ENCODE measurements around the gene NUP205. TPM values are rescaled to one million over a fixed set of nuclear protein-coding genes. Genes with fewer than 3 reads are reported as not detected.

Gene NUP205
- total RNA-seq, 1 donor from 2014 or later, result 27.0 TPM

DNA sequence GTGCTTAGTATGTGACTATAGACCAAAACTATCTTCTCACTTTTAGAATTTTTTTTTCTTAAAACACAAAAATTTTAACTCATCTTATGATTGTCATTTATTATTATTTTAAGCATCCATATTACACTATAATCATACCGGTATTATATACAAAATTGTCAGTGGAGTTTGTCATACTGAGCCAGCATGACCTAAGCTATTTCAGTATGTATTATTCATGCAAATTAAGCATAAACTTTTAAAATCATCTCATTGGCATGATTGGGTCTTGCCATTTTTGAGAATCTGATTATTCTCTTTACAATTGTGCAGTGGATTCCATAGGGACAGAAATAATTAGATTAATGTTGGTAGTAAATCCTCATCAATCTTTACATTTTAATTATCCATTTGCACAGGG is 58.4 kb downstream of the NUP205 start:
- DNase-seq (ENCODE audit: low spot score), result no peak
- Mint-ChIP-seq H3K9me3 (ENCODE audit: low read depth) (no peaks in the 10 kb centered on the region), H3K4me3 (ENCODE audit: unreplicated experiment) (no peak overlapping the region), H3K27me3 (ENCODE audit: low read depth) (no peaks in the 10 kb centered on the region), H3K27ac (ENCODE audit: unreplicated experiment) (no peak overlapping the region), H3K4me1 (ENCODE audit: low read depth) (peaks cover 8% of the 10 kb centered on the region), H3K36me3 (ENCODE audit: low read depth) (peaks cover 10% of the 10 kb centered on the region)
- TF ChIP-seq CTCF (IDR thresholded peaks at IDR 0.05), result no peak

GRCh38 chr7:135617781-135618180 is 60.1 kb downstream of the NUP205 start:
- peaks cover 9% of the 10 kb centered on the region for H3K36me3 Mint-ChIP-seq (ENCODE audit: low read depth)
- TF ChIP-seq CTCF (IDR thresholded peaks at IDR 0.05), result no peak
- DNase-seq (ENCODE audit: low spot score), result no peak

GRCh38 chr7:135618510-135618909 is 60.8 kb downstream of the NUP205 start:
- H3K9me3 Mint-ChIP-seq (ENCODE audit: low read depth), result no peaks in the 10 kb centered on the region
- no peak for TF ChIP-seq CTCF (IDR thresholded peaks at IDR 0.05)
- H3K36me3 Mint-ChIP-seq (ENCODE audit: low read depth), result peaks cover 9% of the 10 kb centered on the region
- H3K4me3 Mint-ChIP-seq (ENCODE audit: unreplicated experiment), result no peak overlapping the region
- no peak overlapping the region for H3K27ac Mint-ChIP-seq (ENCODE audit: unreplicated experiment)
- H3K4me1 Mint-ChIP-seq (ENCODE audit: low read depth), result peaks cover 11% of the 10 kb centered on the region
- H3K27me3 Mint-ChIP-seq (ENCODE audit: low read depth), result no peaks in the 10 kb centered on the region
- no peak for DNase-seq (ENCODE audit: low spot score)

More at GRCh38 chr7:135617781-135618180, 60.1 kb downstream of the NUP205 start:
- Mint-ChIP-seq H3K4me1 (ENCODE audit: low read depth) (peaks cover 11% of the 10 kb centered on the region), H3K4me3 (ENCODE audit: unreplicated experiment) (no peak overlapping the region), H3K27ac (ENCODE audit: unreplicated experiment) (no peak overlapping the region), H3K9me3 (ENCODE audit: low read depth) (no peaks in the 10 kb centered on the region), H3K27me3 (ENCODE audit: low read depth) (no peaks in the 10 kb centered on the region)

- no peak overlapping the region for H3K27ac Mint-ChIP-seq (ENCODE audit: unreplicated experiment)
Observed at GRCh38 chr7:135620447-135620846, 62.7 kb downstream of the NUP205 start.

DNA sequence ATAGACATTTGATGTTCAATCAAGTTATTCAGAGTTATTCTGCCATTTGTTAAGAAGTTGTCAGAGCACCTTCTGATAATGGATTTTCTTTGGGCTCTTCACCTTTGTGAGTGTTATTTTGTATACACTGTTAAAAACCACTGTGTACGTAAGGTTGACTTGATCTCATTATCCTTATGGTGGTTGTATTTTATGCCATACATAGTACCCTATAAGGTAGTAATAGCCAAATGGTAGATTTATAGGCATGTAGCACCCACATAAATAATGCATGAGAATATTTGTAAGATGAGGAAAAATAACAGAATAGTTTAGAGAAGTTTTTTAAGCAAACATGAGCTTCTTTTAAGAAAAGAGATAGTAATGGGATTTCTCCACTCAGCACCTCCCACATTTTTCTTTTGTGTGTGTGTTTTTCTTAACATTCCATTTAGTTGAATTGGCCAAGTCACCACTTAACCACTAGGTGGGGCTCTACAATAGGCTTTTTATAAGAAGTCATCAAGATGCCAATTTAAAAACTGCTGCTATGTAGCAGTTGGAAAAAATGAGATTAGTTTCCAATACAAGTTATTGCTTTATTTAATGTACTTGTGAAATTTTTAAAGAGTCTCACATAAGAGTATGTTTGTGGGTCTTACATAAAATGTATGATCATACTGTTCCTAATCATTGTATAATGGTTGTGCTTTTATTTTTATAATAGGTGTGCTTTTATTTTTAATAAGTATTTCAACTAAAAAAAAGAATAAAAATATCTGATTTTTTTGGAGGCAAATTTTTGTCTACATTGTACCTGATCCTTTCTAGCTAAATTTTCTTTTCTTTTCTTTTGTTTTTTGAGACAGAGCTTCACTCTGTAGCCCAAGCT is 63.5 kb downstream of the NUP205 start:
- H3K4me3 Mint-ChIP-seq (ENCODE audit: unreplicated experiment), result no peak overlapping the region
- TF ChIP-seq CTCF (IDR thresholded peaks at IDR 0.05), result peak; percentile 97
- no peaks in the 10 kb centered on the region for H3K27me3 Mint-ChIP-seq (ENCODE audit: low read depth)
- no peak for DNase-seq (ENCODE audit: low spot score)
- peaks cover 14% of the 10 kb centered on the region for H3K36me3 Mint-ChIP-seq (ENCODE audit: low read depth)
- no peaks in the 10 kb centered on the region for H3K9me3 Mint-ChIP-seq (ENCODE audit: low read depth)
- peak overlapping the region; percentile 51 for H3K27ac Mint-ChIP-seq (ENCODE audit: unreplicated experiment)
- H3K4me1 Mint-ChIP-seq (ENCODE audit: low read depth), result peaks cover 11% of the 10 kb centered on the region

More at GRCh38 chr7:135620447-135620846, 62.7 kb downstream of the NUP205 start:
- no peak for DNase-seq (ENCODE audit: low spot score)
- Mint-ChIP-seq H3K4me1 (ENCODE audit: low read depth) (peaks cover 11% of the 10 kb centered on the region), H3K4me3 (ENCODE audit: unreplicated experiment) (no peak overlapping the region), H3K36me3 (ENCODE audit: low read depth) (peaks cover 12% of the 10 kb centered on the region), H3K9me3 (ENCODE audit: low read depth) (no peaks in the 10 kb centered on the region), H3K27me3 (ENCODE audit: low read depth) (no peaks in the 10 kb centered on the region)
- no peak for TF ChIP-seq CTCF (IDR thresholded peaks at IDR 0.05)
